Stimulated activated CD8-positive, alpha-beta memory T cell treated with anti-CD3 and anti-CD28 coated beads, Interleukin-7, amount 100 ng/mL, for 24 hours (primary cell): ENCODE data around the gene SLC8A1.

ENCODE experiments used
- DNase-seq: peaks from one replicate; pipeline ENCODE4 v3.0.0-alpha.2; 2020; ENCODE audit warnings: low read depth

The SLC8A1 gene

GRCh38 chr2:40458271-40458794, 6.4 kb upstream of the SLC8A1 start:
- DNase-seq, result no peak

GRCh38 chr2:40457837-40458236, 5.9 kb upstream of the SLC8A1 start:
- no peak for DNase-seq

GRCh38 chr2:40457366-40457765, 5.5 kb upstream of the SLC8A1 start:
- DNase-seq, result no peak

- no peak for DNase-seq
Measured at GRCh38 chr2:40456926-40457325, 5.0 kb upstream of the SLC8A1 start.

DNA sequence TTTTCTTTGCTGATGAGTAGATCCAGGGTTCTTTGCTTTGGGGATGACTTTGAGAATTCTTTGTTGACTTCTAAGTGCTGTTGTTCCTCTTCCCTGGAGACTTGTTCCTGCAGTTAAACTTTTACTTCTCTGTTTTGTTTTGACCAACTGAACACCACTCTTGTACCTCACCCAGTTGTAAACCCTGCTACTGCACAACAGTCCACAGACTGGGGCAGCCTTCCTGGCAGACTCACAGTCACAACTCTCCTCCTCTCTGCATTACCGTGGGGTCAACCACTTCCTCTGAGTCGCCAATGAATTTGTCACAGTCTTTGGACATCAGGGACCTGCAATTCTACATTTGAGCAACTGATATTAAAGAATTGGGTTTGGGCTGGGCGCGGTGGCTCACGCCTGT, 3.8 kb upstream of the SLC8A1 start:
- no peak for DNase-seq

DNA sequence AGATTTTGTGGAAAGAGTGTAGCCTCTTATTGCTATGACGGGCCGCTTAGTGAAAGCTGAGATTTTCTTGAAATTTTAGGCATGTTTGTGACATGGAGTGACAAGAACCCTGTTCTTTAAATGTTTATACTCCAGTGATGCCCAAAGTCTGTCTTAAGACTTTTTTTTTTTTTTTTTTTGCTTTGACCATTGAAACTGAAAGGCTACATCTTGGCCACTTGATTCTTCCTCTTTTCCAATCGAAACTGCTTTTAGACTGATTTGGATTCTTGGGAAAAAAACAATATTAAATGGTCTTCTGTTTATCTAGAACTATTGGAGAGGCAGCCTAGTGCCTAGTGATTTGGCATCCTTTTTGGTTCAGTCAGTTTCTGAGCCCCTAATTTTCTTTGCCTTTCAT, 2.4 kb upstream of the SLC8A1 start:
- DNase-seq, result no peak

DNA sequence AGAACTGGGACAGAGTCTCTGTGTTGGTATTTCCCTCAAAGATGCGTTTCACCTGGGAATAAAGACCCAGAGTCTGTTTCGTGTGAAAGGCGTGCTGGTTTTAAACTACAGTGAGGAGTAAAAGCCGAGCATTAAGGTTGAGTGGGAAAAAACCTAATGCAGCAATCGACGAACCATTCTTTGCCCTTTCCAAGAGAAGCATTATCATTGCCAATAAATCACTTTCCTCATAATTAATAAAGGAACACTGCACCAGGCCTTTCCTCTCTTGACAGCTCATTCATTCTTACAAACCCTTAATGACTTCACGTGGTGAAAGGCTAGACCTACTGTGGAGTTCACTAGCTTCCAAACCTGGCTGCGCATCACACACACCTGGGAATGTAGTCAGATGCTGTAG, 896 bp upstream of the SLC8A1 start:
- DNase-seq, result no peak

- DNase-seq, result no peak
Measured at GRCh38 chr2:40450796-40451430, 977 bp downstream of the SLC8A1 start.

- DNase-seq, result no peak
Measured at GRCh38 chr2:40450066-40450795, 1.7 kb downstream of the SLC8A1 start.

DNA sequence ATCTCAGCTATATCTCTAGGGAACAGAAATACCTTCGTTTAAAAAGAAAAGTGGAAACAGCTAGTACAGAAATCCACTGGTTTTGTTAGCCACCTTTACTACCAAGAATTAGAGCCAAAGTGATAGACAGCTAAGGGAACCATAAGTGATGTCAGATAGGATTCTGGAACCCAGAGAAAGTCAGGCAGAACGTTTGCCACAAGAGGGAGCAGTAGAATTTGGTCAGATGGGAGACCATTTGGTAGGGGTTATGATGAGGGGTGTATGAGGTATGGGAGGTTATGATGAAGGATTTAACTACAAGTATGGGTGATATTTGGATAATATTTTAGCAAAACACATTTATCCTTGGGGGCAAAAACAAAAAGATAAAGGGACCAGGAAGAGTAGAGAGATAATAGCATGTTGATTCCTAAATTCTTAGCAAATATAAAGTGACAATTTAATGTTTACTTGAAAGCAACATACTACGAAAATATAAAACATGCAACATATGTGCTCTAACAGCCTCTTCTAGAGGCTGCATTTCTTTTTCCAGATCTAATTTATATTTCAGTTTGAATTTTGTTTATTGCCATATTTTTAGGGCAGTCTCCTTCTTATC, 3.3 kb downstream of the SLC8A1 start:
- no peak for DNase-seq

- DNase-seq, result no peak
Measured at GRCh38 chr2:40445467-40445866, 6.4 kb downstream of the SLC8A1 start.

GRCh38 chr2:40440835-40441234, 11.1 kb downstream of the SLC8A1 start:
- no peak for DNase-seq

DNA sequence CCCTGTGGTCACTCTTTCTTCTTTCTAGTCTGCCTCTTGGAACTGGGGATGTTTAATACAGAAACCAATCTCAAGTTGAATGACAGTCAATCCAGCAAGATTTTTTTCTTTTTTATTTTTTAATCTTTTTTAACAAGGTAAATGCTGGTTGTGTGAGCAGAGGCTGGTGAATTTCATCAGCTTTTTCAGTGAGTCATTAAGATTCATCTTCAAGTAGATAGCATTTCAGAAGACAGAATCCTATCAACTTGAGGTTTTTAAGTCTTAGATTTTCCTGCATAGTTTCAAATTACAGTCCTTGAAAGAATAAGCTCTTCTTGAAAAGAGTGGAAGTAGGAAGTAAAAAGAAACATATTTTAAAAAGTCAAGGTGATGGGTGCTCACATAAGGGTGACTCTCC, 12.4 kb downstream of the SLC8A1 start:
- DNase-seq, result no peak

DNA sequence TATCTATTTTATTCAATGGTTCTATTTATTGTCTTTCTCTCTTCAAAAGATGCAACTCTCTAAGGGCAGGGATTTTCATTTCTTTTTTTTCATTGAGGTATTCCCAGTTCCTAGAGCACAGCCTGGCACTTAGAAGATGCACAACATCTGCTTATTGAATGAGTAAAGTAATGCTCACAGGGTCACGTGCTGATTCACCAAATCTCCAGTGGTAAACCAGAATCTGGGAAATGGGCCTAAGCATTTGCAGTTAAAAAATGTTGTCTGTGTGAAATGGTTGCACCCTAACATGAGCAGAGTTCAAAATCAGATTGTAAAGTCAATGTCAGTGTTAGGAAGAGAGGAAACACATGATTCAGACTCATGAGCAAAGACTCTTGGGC, 15.8 kb downstream of the SLC8A1 start:
- DNase-seq, result no peak

DNA sequence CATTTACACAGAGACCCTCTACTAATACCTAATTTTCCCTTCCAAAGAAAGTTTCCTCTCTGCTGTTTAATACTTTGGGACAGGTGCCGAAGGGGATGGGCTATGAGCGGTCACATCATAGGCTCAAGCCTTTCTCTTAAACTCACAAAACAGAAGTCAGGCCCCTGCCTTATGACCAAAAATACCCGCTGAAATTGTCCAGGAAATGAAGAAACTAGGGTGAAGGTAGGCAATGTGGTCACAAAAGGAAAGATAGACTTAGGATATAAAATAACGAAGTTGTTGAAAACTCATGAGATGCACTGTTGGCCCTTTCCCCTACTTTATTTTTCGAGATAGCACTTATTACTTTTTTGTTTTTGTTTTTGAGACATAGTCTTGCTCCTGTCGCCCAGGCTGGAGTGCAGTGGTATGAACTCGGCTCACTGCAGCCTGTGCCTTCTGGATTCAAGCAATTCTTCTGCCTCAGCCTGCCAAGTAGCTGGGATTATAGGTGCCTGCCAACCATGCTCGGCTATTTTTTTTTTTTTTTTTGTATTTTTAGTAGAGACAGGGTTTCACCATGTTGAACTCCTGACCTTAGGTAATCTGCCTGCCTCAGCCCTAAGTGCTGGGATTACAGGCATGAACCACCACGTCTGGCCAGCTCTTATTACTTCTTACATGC, 16.3 kb downstream of the SLC8A1 start:
- DNase-seq, result no peak

GRCh38 chr2:40434731-40435271, 17.1 kb downstream of the SLC8A1 start:
- DNase-seq, result no peak

DNA sequence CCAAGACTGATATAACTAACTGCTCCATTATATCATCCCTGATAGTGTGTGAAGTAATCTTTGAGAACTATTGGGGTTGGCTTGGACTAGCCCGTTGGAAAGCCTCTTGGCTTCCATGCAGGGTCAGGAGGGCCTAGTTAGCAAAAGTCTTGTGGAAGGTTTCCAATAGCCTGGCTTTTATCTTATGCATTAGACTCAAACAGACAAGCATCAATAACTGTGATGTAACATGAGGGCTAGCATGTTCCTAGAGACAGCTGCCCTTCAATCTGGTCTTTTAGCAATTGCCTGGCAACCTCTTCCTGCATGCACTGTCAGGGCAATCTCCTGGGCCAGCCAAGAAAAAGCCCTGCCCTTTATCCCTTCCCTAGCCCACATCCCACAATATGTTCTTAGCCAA, 18.2 kb downstream of the SLC8A1 start:
- DNase-seq, result no peak

DNA sequence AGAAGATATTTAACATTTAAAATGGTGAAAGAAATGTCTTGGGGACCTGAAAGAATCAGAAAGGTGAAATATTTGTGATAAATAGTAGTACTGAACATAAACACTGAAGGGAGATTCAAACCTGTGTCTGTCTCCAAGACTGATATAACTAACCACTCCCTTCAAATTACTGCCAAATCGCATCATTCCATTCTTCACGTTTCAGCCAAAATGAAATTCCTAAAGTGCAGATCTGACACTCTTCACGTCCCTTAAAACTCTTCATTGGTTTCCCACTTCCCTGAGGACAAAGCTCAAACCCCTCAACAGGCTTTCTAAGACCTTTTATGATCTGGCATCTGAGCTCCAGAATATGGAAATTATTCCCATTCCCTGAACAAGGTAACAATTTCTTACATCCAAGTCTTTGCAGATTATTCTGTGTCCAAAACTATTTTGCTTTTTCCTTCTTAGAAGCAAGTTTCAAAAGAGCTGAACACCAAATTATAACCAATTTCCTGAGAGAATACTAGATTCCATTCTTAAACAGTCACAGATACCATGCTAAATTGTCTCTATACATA, 18.9 kb downstream of the SLC8A1 start:
- DNase-seq, result no peak

DNA sequence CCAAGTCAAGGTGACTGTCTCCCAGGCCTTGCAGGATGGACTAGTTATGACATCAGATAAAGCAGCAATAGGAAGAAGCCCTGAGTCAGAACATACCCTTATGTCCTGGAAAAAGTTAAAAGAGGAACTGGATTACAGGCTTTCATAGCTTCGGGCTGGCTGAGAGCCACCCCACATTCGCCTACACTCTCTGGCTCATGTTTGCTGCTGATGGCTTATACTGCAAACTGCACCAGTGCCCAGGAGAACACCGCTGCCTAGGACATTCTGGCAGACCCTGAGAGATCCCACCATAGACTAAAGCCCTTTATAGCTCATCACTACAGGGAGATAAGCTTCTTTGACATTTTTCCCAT, 20.3 kb downstream of the SLC8A1 start:
- DNase-seq, result no peak

DNA sequence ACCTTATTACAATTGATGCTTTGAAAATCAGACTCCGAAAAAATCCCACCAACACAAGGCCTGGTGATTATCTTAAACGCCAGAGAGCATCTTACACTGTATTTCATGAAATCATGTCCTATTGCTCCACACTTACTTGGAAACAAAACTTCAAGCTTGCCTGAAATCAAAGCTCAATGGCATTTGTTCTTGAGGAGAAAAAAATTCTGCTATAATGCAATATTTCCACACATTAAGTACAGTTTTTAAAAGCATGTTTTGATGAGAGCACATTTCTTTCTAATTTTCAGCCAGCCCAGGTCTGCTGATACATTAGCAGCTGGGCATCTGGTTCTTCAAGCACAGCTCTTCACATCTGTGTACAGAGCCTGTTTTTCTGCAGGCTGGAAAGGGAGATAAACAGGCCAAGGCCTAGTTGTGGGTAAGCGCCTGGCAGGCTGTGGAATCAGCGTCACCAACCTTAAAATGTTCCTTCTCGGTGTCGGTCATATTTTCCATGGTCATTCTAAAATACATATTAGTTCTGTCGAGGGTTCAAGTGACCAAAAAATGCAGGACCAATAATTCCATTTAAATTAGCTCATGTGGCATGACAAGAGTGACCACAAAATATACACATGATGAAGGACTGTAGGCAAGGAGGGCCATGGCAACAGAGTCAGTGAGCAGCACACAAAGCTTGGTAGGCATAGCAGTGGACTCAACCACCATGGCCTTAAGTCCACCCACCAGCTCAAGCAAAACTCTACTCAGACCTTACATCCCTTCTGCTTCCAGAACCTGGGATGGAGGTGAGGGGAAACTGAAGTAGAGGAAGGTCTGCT, 20.9 kb downstream of the SLC8A1 start:
- no peak for DNase-seq

DNA sequence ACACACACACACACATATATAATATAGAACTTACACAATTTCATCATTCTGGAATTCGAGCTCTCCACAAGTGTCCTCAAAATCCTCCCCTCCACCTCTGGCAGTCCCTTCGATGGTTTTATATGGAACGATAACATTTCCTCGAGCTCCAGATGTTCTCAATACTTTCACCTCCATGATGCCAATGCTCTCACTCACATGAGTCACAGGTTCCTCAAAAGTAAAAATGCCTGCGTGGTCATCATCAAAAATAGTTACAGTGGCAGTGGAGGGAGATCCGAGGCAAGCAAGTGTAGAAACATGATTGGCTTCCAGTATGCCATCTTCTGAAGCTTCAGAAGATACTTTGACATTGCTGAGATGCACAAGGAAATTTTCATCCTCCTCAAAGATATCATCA, 23.5 kb downstream of the SLC8A1 start:
- no peak for DNase-seq
